DMS 273 (cell line): Measurements from ENCODE around the gene SRCAP.

ENCODE experiments used
- DNase-seq: peaks from one replicate; lab custom pipeline; 2025; ENCODE audit not compliant: unreplicated experiment; lab: John Stamatoyannopoulos, UW

SRCAP gene

GRCh38 chr16:30773826-30774225 lies 74.9 kb downstream of the SRCAP start:
- DNase-seq, result no peak

DNA sequence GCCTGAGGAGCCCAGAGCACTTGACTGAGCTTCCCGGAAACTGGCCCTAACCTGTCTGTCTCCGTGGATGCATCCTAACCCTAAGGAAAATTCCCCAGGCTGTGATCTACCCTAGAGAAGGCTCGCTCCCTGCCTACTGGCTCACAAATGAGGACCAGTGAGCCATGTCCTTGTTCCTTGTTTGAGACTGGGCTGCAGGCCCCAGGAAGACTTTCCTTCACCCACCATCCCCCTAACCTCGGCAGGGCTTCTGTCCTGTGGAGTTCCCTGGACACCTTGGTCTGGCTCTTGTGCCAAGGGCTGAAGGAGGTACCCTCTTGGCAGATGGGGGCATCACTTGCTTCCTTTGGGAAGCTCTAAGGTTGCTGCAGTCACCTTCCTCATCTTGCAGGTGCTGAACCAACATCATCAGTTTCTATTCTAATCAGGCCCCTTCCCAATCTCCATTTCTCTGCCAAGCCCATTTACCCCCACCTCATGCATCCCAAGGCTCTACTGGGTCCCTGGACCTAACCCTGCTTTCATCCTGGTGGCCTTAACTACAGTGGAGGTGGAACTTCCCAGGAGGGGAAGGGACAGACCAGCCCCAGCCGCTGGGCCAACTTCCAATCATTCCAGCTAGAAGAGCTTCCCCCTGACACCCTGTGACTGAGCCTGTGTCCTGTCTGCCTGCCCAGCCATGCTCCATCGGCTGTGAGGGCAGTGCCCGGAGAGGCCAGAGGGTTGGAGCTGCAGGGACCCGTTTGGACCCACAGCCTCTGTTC lies 75.6 kb downstream of the SRCAP start:
- no peak for DNase-seq

- no peak for DNase-seq
Measured at GRCh38 chr16:30775131-30775391, 76.1 kb downstream of the SRCAP start.

DNA sequence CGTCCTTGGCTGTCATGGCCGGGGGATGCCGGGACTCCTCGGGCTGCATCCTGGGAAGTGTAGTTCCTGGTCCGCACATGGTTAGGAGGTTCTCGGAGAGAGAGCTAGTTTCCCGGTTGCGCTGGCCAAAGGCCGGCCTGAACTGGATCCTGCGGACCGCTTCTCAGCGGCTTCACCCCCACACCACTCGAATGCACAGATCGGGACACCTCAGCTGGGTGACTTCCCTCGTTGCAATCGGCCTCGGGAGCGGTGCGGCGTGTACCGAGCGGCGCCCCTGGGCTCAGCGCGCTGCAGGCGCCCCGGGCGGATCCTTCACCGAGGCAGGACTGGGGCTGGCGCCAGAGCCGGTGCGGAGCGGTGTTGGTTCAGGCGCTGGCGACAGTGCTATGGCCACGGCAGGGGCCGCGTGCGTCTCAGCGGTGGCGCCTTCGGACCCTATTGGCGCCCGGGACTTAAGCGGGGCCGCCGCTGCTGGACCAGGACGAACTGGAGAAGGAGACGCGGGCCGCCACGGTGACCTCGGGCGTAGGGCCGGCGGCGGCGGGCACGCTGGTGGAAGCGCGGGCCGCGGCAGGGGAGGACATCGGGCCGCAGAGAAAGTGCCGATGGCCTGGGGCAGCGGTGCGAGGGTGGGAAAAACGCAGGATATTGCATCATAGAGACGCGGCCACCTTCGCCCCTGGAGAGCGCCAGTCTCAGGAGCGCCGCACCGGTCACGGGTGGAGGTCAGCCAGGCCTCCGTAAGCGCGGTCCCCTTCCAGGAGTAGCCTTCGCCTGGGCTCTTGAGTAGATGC lies 76.6 kb downstream of the SRCAP start:
- peak; percentile 91 for DNase-seq

- peak; percentile 56 for DNase-seq
Measured at GRCh38 chr16:30777591-30778297, 78.8 kb downstream of the SRCAP start.

- DNase-seq, result peak; percentile 45
Measured at GRCh38 chr16:30778549-30779244, 79.7 kb downstream of the SRCAP start.

- DNase-seq, result no peak
Measured at GRCh38 chr16:30779596-30779995, 80.6 kb downstream of the SRCAP start.

- DNase-seq, result no peak
Measured at GRCh38 chr16:30780021-30780420, 81.0 kb downstream of the SRCAP start.

GRCh38 chr16:30780549-30780948 lies 81.6 kb downstream of the SRCAP start:
- no peak for DNase-seq

- no peak for DNase-seq
Measured at GRCh38 chr16:30782486-30783279, 83.7 kb downstream of the SRCAP start.

GRCh38 chr16:30783280-30784109 lies 84.5 kb downstream of the SRCAP start:
- DNase-seq, result no peak

DNA sequence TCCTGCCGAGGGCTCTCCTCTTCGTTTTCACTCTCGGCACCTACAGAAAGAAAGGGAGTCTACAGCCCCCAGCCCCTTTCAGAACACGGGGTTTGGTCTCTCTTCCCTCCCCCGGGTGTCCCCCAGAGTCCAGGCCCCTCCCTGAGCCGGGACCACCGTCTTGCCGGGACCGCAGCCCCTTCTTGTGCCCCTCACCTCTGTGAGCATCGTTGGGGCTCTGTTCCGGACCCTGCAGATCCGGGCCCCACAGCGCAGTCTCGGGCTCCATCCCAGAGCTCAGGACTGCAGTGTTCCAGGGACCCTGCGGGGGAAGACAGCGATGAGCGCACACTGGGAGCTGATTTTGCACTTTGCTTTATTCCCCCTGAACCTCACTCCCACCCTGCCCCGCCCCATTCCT lies 85.2 kb downstream of the SRCAP start:
- no peak for DNase-seq

- no peak for DNase-seq
Measured at GRCh38 chr16:30785126-30786106, 86.4 kb downstream of the SRCAP start.

GRCh38 chr16:30786115-30786935 lies 87.4 kb downstream of the SRCAP start:
- peak; percentile 77 for DNase-seq

GRCh38 chr16:30786936-30787612 lies 88.1 kb downstream of the SRCAP start, which contains the start of gene ZNF629:
Gene ZNF629 (minus strand): TSS chr16:30787205. CDS start chr16:30784482, 2,723 bp downstream.
- DNase-seq, result peak; percentile 84

DNA sequence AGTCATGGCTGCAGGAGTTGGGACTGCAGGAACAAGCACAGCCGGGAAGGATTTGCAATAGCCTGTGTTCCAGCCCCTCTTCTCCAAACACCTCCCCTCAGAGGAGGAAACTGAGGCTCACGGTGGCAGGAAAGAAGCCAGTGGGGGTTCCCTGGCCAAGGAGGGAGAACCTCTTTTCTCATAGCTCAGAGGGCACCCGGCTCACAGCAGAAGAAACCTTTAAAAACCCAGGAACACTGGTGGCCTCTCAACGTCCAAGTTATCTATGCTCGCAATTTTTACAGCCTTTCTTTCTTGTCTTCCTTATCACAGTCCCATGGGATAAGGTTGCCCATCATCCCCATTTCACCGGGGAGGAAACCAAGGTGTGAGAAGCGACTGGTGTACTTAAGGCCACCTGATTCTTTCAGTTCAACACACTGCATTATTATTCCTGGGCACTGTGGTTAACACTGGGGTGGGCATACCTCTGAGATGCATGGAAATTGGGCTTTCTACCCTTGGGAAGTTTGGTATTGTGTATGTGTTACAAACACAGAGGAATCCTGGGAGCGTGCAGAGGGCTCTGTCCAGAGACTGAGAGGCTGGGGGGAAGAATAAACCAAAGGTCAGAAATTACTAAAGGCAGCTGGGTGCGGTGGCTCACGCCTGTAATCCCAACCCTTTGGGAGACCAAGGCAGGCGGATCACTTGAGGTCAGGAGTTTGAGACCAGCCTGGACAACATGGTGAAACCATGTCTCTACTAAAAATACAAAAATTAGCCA lies 88.8 kb downstream of the SRCAP start:
- no peak for DNase-seq
